GM12878 (cell line): ENCODE results near the gene IDH3G.

ENCODE experiments used
- BHLHE40 ChIP-seq, 2 experiments: fragments of 450-650 bp in 1 of 2; IDR thresholded peaks; 2 replicates each; pipeline ENCODE4 v1.6.1; 2011 to 2017; ENCODE audit warnings: low read depth in 2 of 2, borderline replicate concordance in 1 of 2, improper control_type of control experiment in 1 of 2, low read length in 1 of 2, mild to moderate bottlenecking in 1 of 2
- GABPA ChIP-seq: IDR thresholded peaks from 2 replicates; pipeline ENCODE4 v1.6.1; 2014; ENCODE audit warnings: antibody characterized with exemption, low read depth, mild to moderate bottlenecking, inconsistent platforms
- JUNB ChIP-seq: IDR thresholded peaks from 2 replicates; pipeline ENCODE4 v1.6.1; 2016; ENCODE audit warnings: antibody characterized with exemption, mild to moderate bottlenecking
- POLR2AphosphoS5 ChIP-seq: IDR thresholded peaks from 2 replicates; pipeline ENCODE4 v1.6.1; 2011; ENCODE audit warnings: mild to moderate bottlenecking, low read length, inconsistent platforms
- RAD21 ChIP-seq: IDR thresholded peaks from 2 replicates; pipeline ENCODE4 v1.6.1; 2011; ENCODE audit warnings: mild to moderate bottlenecking, low read depth, low read length, moderate library complexity; ENCODE audit not compliant: insufficient read depth
- RBBP5 ChIP-seq: fragments of 200-600 bp; sonication (generic); conservative IDR thresholded peaks from 2 replicates; pipeline ENCODE4 v1.6.1; 2016
- TF ChIP-seq, protein P1 (sequence below): IDR thresholded peaks from 2 replicates; pipeline ENCODE4 v1.6.1; 2012; ENCODE audit warnings: low read length, inconsistent platforms
- TF ChIP-seq, protein P2 (sequence below), 3 experiments: IDR thresholded peaks in 2 of 3; conservative IDR thresholded peaks in 1 of 3; 2 replicates each; pipeline ENCODE4 v1.5.1; 2011; ENCODE audit warnings: low read depth in 3 of 3, low read length in 3 of 3, mild to moderate bottlenecking in 3 of 3, control low read depth in 2 of 3, moderate library complexity in 2 of 3, inconsistent platforms in 1 of 3, mixed read lengths in 1 of 3; ENCODE audit not compliant: control insufficient read depth in 2 of 3, insufficient read depth in 1 of 3; ENCODE audit errors: extremely low read depth in 1 of 3

DNA sequence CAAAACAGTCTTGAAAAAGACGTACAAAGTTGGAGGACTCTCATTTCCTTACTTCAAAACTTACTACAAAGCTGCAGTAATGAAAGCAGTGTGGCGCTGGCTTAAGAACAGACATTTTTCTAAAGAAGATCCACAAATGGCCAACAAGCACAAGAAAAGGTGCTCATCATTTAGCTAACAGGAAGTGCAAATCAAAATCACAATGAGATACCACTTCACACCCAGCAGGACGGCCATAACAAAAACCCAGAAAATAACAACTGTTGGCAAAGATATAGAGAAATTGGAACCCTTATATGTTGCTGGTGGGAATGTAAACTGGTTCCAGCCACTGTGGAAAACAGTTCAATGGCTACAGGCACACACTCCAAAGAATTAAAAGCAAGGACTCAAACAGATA is 32.8 kb upstream of the IDH3G start:
- TF ChIP-seq JUNB (no peak), BHLHE40 (IDR thresholded peaks at IDR 0.05; ENCODE audit: borderline replicate concordance in 1 of 2, low read depth in 2 of 2, low read length in 1 of 2) (no peak), GABPA (no peak), POLR2AphosphoS5 (no peak), RAD21 (no peak), RBBP5 (no peak)
- TF ChIP-seq, protein P1, sequence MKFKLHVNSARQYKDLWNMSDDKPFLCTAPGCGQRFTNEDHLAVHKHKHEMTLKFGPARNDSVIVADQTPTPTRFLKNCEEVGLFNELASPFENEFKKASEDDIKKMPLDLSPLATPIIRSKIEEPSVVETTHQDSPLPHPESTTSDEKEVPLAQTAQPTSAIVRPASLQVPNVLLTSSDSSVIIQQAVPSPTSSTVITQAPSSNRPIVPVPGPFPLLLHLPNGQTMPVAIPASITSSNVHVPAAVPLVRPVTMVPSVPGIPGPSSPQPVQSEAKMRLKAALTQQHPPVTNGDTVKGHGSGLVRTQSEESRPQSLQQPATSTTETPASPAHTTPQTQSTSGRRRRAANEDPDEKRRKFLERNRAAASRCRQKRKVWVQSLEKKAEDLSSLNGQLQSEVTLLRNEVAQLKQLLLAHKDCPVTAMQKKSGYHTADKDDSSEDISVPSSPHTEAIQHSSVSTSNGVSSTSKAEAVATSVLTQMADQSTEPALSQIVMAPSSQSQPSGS: no peak
- TF ChIP-seq, protein P2, sequence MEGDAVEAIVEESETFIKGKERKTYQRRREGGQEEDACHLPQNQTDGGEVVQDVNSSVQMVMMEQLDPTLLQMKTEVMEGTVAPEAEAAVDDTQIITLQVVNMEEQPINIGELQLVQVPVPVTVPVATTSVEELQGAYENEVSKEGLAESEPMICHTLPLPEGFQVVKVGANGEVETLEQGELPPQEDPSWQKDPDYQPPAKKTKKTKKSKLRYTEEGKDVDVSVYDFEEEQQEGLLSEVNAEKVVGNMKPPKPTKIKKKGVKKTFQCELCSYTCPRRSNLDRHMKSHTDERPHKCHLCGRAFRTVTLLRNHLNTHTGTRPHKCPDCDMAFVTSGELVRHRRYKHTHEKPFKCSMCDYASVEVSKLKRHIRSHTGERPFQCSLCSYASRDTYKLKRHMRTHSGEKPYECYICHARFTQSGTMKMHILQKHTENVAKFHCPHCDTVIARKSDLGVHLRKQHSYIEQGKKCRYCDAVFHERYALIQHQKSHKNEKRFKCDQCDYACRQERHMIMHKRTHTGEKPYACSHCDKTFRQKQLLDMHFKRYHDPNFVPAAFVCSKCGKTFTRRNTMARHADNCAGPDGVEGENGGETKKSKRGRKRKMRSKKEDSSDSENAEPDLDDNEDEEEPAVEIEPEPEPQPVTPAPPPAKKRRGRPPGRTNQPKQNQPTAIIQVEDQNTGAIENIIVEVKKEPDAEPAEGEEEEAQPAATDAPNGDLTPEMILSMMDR (IDR thresholded peaks at IDR 0.05 in 2 of 3, conservative IDR thresholded peaks at IDR 0.05 in 1 of 3; ENCODE audit: control insufficient read depth in 2 of 3, extremely low read depth in 1 of 3, insufficient read depth in 1 of 3, low read depth in 3 of 3, low read length in 3 of 3): no peak
